ENCODE data around the gene TERT. TPM values are rescaled to one million over a fixed set of nuclear protein-coding genes. Genes with fewer than 3 reads are reported as not detected.

TERT gene
- total and polyA plus RNA-seq, 2 of the 13 experiments (the other 11 are each of a cell fraction or from before 2014, with no cell fraction given): 4.3 to 5.9 TPM

DNA sequence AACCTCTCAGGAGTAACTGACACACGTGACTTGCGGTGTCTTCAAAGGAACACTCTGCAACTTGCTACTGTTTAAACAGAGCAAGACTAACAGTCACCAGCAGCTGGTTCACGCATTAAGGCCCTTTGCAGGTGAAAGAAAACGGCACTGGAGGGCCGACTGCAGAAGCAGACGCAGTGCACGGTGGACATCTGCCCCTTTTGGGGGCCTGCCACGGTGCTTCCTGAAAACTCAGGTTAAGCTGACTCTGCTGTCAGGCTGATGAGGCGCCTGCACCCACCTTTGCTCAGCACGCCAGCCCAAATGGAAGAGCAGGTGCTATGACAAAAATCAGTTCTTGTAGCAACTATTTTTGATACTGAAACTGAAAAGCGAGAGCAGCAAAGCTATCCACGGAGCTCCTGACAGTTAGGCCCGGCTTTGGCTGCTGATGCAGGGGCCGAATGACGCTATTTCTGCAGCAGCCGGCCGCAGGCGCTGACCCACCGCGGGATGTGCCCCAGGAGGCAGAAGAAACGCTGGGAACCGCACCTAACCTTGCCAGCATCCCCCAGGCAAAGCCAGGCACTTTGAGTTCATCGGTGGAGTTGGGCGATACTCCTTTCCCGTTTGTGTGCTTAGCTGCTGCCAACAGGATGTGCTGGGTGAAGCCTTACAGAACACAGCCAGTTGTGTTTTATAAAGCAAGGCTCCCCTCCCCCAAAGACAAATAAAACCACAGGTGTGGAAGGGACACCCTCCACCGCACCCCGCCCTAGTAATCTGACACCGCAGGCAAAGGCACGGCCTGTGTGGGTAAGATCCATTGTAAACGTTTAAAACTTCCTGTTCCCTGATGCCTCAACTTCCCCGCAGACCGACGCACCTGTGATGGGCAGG, 21.1 kb upstream of the TERT start:
- Histone ChIP-seq H3K27ac (ENCODE audit: extremely low read length, insufficient read depth, low read length) (no peak overlapping the region), H3K9ac (ENCODE audit: insufficient read depth, low read depth, low read length) (no peak overlapping the region), H3K4me1 (ENCODE audit: insufficient read depth, low read length) (peaks cover 20% of the 10 kb centered on the region), H3K9me3 (ENCODE audit: low read length) (no peaks in the 10 kb centered on the region), H3K79me2 (ENCODE audit: insufficient read depth, low read length) (no peaks in the 10 kb centered on the region), H3K36me3 (replicated peaks in 1 of 2; ENCODE audit: control insufficient read depth in 1 of 2, insufficient read depth in 2 of 2, low read length in 2 of 2) (peaks cover 12 to 20% of the 10 kb centered on the region in 2 experiments; a peak in 4 of 5 replicates), H3K4me2 (ENCODE audit: low read depth, low read length) (peak overlapping the region; percentile 76), H3K27me3 (ENCODE audit: control insufficient read depth in 1 of 2, insufficient read depth in 2 of 2, low read length in 2 of 2) (peaks cover 5 to 18% of the 10 kb centered on the region in 2 experiments; a peak in 4 of 5 replicates), H4K20me1 (ENCODE audit: insufficient read depth, low read length) (no peaks in the 10 kb centered on the region), H3K4me3 (replicated peaks in 1 of 3; ENCODE audit: insufficient read depth in 1 of 3, low read depth in 2 of 3, low read length in 3 of 3) (peak overlapping the region in 2 of 3 experiments; percentile 25 to 45; a peak in 1 of 6 replicates), H2AFZ (ENCODE audit: low read length) (no peak overlapping the region)
- FAIRE-seq: peak; percentile 70
- peak; percentile 71 for ATAC-seq
- intact Hi-C loops (cut with micrococcal nuclease; ENCODE audit: unreplicated experiment): no loop called here
- ChIA-PET CTCF (ENCODE audit: low intra/inter-chr PET ratio, low total read pairs) (no interaction called here), POLR2A (interaction anchor here (1.0 to 1.4 kb wide), 3 partner anchors 11 to 29 kb away, joined by 3 read pairs; partner anchors contain the start of gene CLPTM1L)
- DNase-seq (ENCODE audit: low spot score): peak; percentile 80
- in situ Hi-C loops (cut with HindIII; ENCODE audit: extremely low pct_ligation_motif_present, low pct_unique_long_range_greater_than_20kb): no loop called here
- BruUV-seq (replicated peaks): no TSS peak
- WGBS (ENCODE audit: low lambda C conversion rate): 16% methylated on average over 15 of the region's 33 CpGs
- TF ChIP-seq ZFP82 (CRISPR knock-in tag; IDR thresholded peaks at IDR 0.05; ENCODE audit: borderline replicate concordance) (no peak), ZSCAN22 (CRISPR knock-in tag; IDR thresholded peaks at IDR 0.05) (no peak), NR1H2 (CRISPR knock-in tag; IDR thresholded peaks at IDR 0.05; ENCODE audit: borderline replicate concordance, low read depth) (no peak), ZNF530 (CRISPR knock-in tag; IDR thresholded peaks at IDR 0.05; ENCODE audit: low read depth) (no peak), IKZF4 (CRISPR knock-in tag; IDR thresholded peaks at IDR 0.05; ENCODE audit: borderline replicate concordance, low read depth, not compliant biosample characterization) (no peak), ZNF382 (CRISPR knock-in tag; IDR thresholded peaks at IDR 0.05; ENCODE audit: borderline replicate concordance) (no peak), ZNF772 (CRISPR knock-in tag; IDR thresholded peaks at IDR 0.05) (no peak), BCL6 (CRISPR knock-in tag; IDR thresholded peaks at IDR 0.05) (no peak), PRPF4 (IDR thresholded peaks at IDR 0.05; ENCODE audit: low read depth, low read length, poor library complexity, severe bottlenecking) (no peak), FOXA1 (IDR thresholded peaks at IDR 0.05) (no peak), FOXA1 (CRISPR knock-in tag; IDR thresholded peaks at IDR 0.05) (peak; percentile 71)
- TF ChIP-seq, protein P1, sequence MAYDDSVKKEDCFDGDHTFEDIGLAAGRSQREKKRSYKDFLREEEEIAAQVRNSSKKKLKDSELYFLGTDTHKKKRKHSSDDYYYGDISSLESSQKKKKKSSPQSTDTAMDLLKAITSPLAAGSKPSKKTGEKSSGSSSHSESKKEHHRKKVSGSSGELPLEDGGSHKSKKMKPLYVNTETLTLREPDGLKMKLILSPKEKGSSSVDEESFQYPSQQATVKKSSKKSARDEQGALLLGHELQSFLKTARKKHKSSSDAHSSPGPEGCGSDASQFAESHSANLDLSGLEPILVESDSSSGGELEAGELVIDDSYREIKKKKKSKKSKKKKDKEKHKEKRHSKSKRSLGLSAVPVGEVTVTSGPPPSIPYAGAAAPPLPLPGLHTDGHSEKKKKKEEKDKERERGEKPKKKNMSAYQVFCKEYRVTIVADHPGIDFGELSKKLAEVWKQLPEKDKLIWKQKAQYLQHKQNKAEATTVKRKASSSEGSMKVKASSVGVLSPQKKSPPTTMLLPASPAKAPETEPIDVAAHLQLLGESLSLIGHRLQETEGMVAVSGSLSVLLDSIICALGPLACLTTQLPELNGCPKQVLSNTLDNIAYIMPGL (CRISPR knock-in tag; IDR thresholded peaks at IDR 0.05; ENCODE audit: borderline replicate concordance in 1 of 2, low read depth in 1 of 2): no peak
- TF ChIP-seq, protein P2, sequence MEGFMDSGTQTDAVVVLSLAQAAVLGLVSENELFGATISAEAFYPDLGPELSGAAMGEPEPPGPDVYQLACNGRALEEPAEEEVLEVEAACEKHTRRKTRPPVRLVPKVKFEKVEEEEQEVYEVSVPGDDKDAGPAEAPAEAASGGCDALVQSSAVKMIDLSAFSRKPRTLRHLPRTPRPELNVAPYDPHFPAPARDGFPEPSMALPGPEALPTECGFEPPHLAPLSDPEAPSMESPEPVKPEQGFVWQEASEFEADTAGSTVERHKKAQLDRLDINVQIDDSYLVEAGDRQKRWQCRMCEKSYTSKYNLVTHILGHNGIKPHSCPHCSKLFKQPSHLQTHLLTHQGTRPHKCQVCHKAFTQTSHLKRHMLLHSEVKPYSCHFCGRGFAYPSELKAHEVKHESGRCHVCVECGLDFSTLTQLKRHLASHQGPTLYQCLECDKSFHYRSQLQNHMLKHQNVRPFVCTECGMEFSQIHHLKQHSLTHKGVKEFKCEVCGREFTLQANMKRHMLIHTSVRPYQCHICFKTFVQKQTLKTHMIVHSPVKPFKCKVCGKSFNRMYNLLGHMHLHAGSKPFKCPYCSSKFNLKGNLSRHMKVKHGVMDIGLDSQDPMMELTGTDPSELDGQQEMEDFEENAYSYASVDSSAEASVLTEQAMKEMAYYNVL (CRISPR knock-in tag; IDR thresholded peaks at IDR 0.05; ENCODE audit: borderline replicate concordance): no peak
- TF ChIP-seq, protein P3, sequence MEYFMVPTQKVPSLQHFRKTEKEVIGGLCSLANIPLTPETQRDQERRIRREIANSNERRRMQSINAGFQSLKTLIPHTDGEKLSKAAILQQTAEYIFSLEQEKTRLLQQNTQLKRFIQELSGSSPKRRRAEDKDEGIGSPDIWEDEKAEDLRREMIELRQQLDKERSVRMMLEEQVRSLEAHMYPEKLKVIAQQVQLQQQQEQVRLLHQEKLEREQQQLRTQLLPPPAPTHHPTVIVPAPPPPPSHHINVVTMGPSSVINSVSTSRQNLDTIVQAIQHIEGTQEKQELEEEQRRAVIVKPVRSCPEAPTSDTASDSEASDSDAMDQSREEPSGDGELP (IDR thresholded peaks at IDR 0.05; ENCODE audit: borderline replicate concordance, low read depth): peak; percentile 55
- TF ChIP-seq, protein P4, sequence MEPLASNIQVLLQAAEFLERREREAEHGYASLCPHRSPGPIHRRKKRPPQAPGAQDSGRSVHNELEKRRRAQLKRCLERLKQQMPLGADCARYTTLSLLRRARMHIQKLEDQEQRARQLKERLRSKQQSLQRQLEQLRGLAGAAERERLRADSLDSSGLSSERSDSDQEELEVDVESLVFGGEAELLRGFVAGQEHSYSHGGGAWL (CRISPR knock-in tag; IDR thresholded peaks at IDR 0.05): no peak

Data from HepG2 (cell line).